MM.1S (cell line): ENCODE data around the gene PSMB9.
A peak's percentile ranks its signal among the peaks of the same experiment; 100 is the strongest.

ENCODE experiments used
- DNase-seq: peaks from one replicate; pipeline ENCODE4 v3.0.0-alpha.2; 2015
- H2AFZ ChIP-seq: fragments of 300-600 bp; sonication (generic); 2 replicates; pipeline ENCODE4 v1.6.0; 2016; ENCODE audit warnings: antibody characterized with exemption, low read length
- H3F3A ChIP-seq: fragments of 300-600 bp; sonication (generic); 2 replicates; pipeline ENCODE4 v1.6.1; 2016; ENCODE audit warnings: mild to moderate bottlenecking, antibody characterized with exemption, low read length, moderate library complexity, mixed read lengths; ENCODE audit not compliant: insufficient read depth
- H3K27ac ChIP-seq: fragments of 300-600 bp; sonication (generic); 2 replicates; pipeline ENCODE4 v1.5.1; 2016; ENCODE audit warnings: mild to moderate bottlenecking, low read length
- H3K27me3 ChIP-seq: fragments of 300-600 bp; sonication (generic); replicated peaks from 2 replicates; pipeline ENCODE4 v1.6.0; 2016; ENCODE audit warnings: low read length; ENCODE audit not compliant: insufficient read depth
- H3K36me3 ChIP-seq: fragments of 300-600 bp; sonication (generic); replicated peaks from 2 replicates; pipeline ENCODE4 v1.6.1; 2016; ENCODE audit warnings: mild to moderate bottlenecking, low read length, mixed read lengths; ENCODE audit not compliant: insufficient read depth
- H3K4me1 ChIP-seq: fragments of 300-600 bp; sonication (generic); 2 replicates; pipeline ENCODE4 v1.6.1; 2016; ENCODE audit warnings: low read length, mixed read lengths
- H3K4me2 ChIP-seq: fragments of 300-600 bp; sonication (generic); 2 replicates; pipeline ENCODE4 v1.6.0; 2016; ENCODE audit warnings: low read depth, low read length
- H3K4me3 ChIP-seq: fragments of 300-600 bp; sonication (generic); 2 replicates; pipeline ENCODE4 v1.5.1; 2016; ENCODE audit warnings: low read length, mixed read lengths
- H3K79me2 ChIP-seq: fragments of 300-600 bp; sonication (generic); 2 replicates; pipeline ENCODE4 v1.6.1; 2016; ENCODE audit warnings: mixed run types, low read length, mixed read lengths
- H3K9ac ChIP-seq: fragments of 300-600 bp; sonication (generic); 2 replicates; pipeline ENCODE4 v1.6.1; 2016; ENCODE audit warnings: low read length, mixed read lengths
- H3K9me2 ChIP-seq: fragments of 300-600 bp; sonication (generic); replicated peaks from 2 replicates; pipeline ENCODE4 v1.6.1; 2016; ENCODE audit warnings: mild to moderate bottlenecking, low read length, mixed read lengths; ENCODE audit not compliant: insufficient read depth
- H3K9me3 ChIP-seq: fragments of 300-600 bp; sonication (generic); replicated peaks from 2 replicates; pipeline ENCODE4 v1.6.1; 2016; ENCODE audit warnings: mild to moderate bottlenecking, low read length, mixed read lengths; ENCODE audit not compliant: insufficient read depth
- H4K20me1 ChIP-seq: fragments of 300-600 bp; sonication (generic); 2 replicates; pipeline ENCODE4 v1.6.1; 2016; ENCODE audit warnings: mild to moderate bottlenecking, low read length, moderate library complexity, mixed read lengths; ENCODE audit not compliant: insufficient read depth
- EZH2 ChIP-seq: fragments of 300-600 bp; sonication (generic); optimal IDR thresholded peaks from 2 replicates; pipeline ENCODE3; 2017; ENCODE audit warnings: low read depth, mild to moderate bottlenecking, antibody characterized with exemption, low read length, mixed read lengths
- EZH2phosphoT487 ChIP-seq: fragments of 300-600 bp; sonication (generic); IDR thresholded peaks from 2 replicates; pipeline ENCODE4 v1.6.1; 2018; ENCODE audit warnings: antibody characterized with exemption, low read length
- TF ChIP-seq, protein P1 (sequence below): fragments of 300-600 bp; sonication (generic); IDR thresholded peaks from 2 replicates; pipeline ENCODE4 v1.5.1; 2016; ENCODE audit warnings: antibody characterized with exemption, low read length, mixed read lengths

PSMB9 gene

DNA sequence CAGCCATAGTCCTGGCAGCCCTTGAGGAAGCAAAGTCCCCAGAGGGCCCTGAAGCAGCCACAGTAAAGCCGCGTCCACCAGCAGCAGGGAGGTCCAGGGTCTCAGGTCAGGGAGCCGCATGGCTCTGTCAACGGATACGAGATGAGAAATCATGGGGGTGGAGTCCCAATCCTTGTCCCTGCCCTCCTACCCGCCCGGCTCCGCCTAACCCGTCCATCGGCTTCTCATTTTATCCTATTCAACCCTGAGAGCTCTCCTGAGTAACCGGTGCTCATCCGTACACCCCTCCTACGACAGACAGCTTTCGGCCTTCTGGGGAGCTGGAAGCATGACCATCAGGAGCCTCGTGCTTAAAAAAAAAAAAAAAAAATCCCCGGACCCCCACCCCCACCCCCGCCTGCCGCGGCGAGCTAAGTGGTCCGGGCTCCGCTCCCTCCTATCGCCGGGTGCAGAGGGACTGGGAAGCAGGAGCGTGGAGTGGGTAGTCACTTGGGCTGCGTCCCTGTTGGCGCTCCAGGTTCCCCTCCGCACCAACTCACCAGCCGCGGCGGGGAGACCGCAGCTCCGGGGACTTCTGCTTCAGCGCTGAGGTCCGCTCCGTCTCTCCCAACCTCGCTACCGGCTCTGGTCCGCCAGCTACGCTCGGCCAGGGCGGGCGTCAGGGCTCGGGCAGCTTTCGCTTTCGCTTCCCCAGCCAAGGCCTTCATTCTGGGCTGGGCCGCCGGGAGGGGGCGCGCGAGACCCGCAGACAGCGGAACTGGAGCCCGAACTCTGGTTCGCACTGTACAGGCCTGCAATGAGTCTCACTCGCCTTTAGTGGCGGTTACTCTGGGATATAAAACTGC, 15.7 kb upstream of the PSMB9 start, which contains the start of gene TAP2:
Gene TAP2, minus strand, starts transcription at position 626 of the 845 bp plus-strand sequence. Its CDS starts 506 bp downstream, at position 120.
- Histone ChIP-seq H3K27me3 (no peaks in the 10 kb centered on the region), H3K9ac (peak within 1 kb of the TSS; percentile 73), H3K36me3 (no peaks in the 10 kb centered on the region), H3K4me2 (peak within 1 kb of the TSS; percentile 88), H3F3A (peaks cover 4% of the 10 kb centered on the region; the same call in 1 of the 2 replicates), H3K9me3 (no peaks in the 10 kb centered on the region), H2AFZ (peak within 1 kb of the TSS; percentile 73), H3K4me3 (peak within 1 kb of the TSS; percentile 74), H3K4me1 (peaks cover 18% of the 10 kb centered on the region), H3K9me2 (no peaks in the 10 kb centered on the region), H4K20me1 (no peaks in the 10 kb centered on the region), H3K27ac (peak within 1 kb of the TSS; percentile 60; the same call in 1 of the 2 replicates), H3K79me2 (peaks cover 33% of the 10 kb centered on the region)
- DNase-seq = peak; percentile 93
- TF ChIP-seq EZH2 (no peak), EZH2phosphoT487 (no peak)
- TF ChIP-seq, protein P1, sequence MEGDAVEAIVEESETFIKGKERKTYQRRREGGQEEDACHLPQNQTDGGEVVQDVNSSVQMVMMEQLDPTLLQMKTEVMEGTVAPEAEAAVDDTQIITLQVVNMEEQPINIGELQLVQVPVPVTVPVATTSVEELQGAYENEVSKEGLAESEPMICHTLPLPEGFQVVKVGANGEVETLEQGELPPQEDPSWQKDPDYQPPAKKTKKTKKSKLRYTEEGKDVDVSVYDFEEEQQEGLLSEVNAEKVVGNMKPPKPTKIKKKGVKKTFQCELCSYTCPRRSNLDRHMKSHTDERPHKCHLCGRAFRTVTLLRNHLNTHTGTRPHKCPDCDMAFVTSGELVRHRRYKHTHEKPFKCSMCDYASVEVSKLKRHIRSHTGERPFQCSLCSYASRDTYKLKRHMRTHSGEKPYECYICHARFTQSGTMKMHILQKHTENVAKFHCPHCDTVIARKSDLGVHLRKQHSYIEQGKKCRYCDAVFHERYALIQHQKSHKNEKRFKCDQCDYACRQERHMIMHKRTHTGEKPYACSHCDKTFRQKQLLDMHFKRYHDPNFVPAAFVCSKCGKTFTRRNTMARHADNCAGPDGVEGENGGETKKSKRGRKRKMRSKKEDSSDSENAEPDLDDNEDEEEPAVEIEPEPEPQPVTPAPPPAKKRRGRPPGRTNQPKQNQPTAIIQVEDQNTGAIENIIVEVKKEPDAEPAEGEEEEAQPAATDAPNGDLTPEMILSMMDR = peak; percentile 92

DNA sequence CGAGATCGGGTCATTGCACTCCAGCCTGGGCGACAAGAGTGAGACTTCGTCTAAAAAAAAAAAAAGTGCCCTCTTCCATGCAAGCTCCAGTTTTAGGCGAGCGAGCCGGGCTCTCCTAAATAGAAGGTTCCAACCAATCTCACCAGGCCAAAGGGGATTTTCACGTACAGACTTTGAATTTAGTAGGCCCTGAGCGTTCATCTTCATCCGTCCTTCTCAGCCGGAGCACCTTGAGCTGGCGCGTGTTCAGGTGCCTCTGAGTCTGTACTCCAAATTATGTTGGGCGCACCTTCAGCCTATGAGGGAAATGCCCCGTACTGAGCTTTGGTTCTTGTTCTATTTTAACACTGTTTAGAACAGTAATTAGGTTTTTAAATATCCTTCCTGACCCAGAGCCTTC, 14.6 kb upstream of the PSMB9 start:
- H3K9me3 ChIP-seq = no peaks in the 10 kb centered on the region
- TF ChIP-seq, protein P1 = no peak
- TF ChIP-seq EZH2 = no peak
- no peak for TF ChIP-seq EZH2phosphoT487
- H3K79me2 ChIP-seq = peaks cover 42% of the 10 kb centered on the region
- H4K20me1 ChIP-seq = no peaks in the 10 kb centered on the region
- H3K9ac ChIP-seq = no peak overlapping the region
- H3K4me1 ChIP-seq = peaks cover 19% of the 10 kb centered on the region
- no peak overlapping the region for H3K4me3 ChIP-seq
- H3K36me3 ChIP-seq = no peaks in the 10 kb centered on the region
- H3F3A ChIP-seq = peaks cover 9% of the 10 kb centered on the region; the same call in 1 of the 2 replicates
- H3K27me3 ChIP-seq = no peaks in the 10 kb centered on the region
- DNase-seq = no peak
- H3K27ac ChIP-seq = no peak overlapping the region
- H3K4me2 ChIP-seq = no peak overlapping the region
- H3K9me2 ChIP-seq = no peaks in the 10 kb centered on the region
- H2AFZ ChIP-seq = no peak overlapping the region

DNA sequence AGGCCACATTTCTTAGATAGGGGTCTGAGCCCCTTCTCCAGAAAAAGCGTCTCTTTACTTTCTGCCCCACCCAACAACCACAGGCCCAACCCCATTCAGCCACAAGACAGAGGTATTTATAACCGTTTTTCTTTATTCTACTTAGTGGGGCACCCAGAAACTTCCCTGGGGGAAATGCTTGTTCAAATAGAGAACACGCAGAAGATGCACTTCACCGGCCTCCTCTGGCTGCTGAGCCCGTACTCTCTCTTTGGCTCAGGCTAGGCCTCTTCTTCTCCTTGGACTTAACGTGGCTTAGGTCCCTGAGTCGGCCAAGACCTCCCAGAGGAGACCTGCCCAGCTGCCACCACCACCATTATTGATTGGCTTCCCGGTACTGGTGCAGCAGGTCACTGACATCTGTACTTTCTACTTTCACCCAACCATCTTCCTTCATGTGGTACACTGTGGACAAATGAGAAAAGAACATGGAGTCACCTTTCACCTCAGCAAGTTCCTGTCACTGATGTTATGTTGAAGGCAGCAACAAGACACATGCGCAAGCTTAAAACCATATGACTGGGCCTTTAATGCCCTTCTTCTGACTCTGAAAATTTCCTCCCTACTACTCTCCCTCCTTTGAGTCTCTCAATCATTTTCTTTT, 13.3 kb upstream of the PSMB9 start:
- TF ChIP-seq EZH2phosphoT487 = no peak
- TF ChIP-seq EZH2 = no peak
- TF ChIP-seq, protein P1 = no peak
- Histone ChIP-seq H3K27me3 (no peaks in the 10 kb centered on the region), H3K79me2 (peaks cover 42% of the 10 kb centered on the region), H3K36me3 (no peaks in the 10 kb centered on the region), H3K9ac (no peak overlapping the region), H3K4me1 (peaks cover 25% of the 10 kb centered on the region), H3K9me3 (no peaks in the 10 kb centered on the region), H3K4me2 (no peak overlapping the region), H4K20me1 (no peaks in the 10 kb centered on the region), H2AFZ (no peak overlapping the region), H3F3A (peaks cover 20% of the 10 kb centered on the region), H3K9me2 (no peaks in the 10 kb centered on the region), H3K27ac (no peak overlapping the region), H3K4me3 (no peak overlapping the region)
- no peak for DNase-seq
